Caco-2 (cell line): ENCODE measurements around the gene CNIH2. TPM values are rescaled to one million over a fixed set of nuclear protein-coding genes. Genes with fewer than 3 reads are reported as not detected.

Experiments used
- BruUV-seq: library from RNA; stranded (reverse); fragments of 400-500 nt; replicated peaks from 2 replicates; lab custom pipeline; 2021; lab: Mats Ljungman, UMichigan
- CTCF ChIA-PET: fragments of 300-600 bp; sonication (Branson Sonifier 250); formaldehyde crosslinking; loops from one replicate; lab custom pipeline; 2022; ENCODE audit warnings: antibody characterized with exemption; lab: Charles Lee
- POLR2A ChIA-PET: fragments of 300-600 bp; sonication (Branson Sonifier 250); formaldehyde crosslinking; loops from one replicate; lab custom pipeline; 2022; ENCODE audit warnings: antibody characterized with exemption; lab: Charles Lee
- DNase-seq, 2 experiments: peaks; one replicate each; pipeline versions ENCODE4 v3.0.0 to v3.0.0-alpha.2; 2020 to 2022
- H3K27me3 ChIP-seq: replicated peaks from 2 replicates; pipeline ENCODE4 v1.6.0; 2011; ENCODE audit warnings: low read length; ENCODE audit not compliant: control insufficient read depth, insufficient read depth
- H3K36me3 ChIP-seq: 2 replicates; pipeline ENCODE4 v1.5.1; 2011; ENCODE audit warnings: low read length; ENCODE audit not compliant: control insufficient read depth, insufficient read depth
- H3K4me1 ChIP-seq: fragments of 250-450 bp; sonication (Bioruptor Pico); 2 replicates; pipeline ENCODE4 v1.5.1; 2020; ENCODE audit warnings: mild to moderate bottlenecking
- H3K4me3 ChIP-seq: 2 replicates; pipeline ENCODE4 v1.5.1; 2011; ENCODE audit warnings: low read depth, mild to moderate bottlenecking, control low read depth, low read length
- H3K9me3 ChIP-seq: fragments of 250-450 bp; sonication (Bioruptor Pico); 2 replicates; pipeline ENCODE4 v1.5.1; 2020; ENCODE audit warnings: mild to moderate bottlenecking, moderate library complexity
- H3K27ac Mint-ChIP-seq: one replicate; pipeline ENCODE4 v1.8.0; 2022; ENCODE audit warnings: mixed read lengths; ENCODE audit not compliant: unreplicated experiment
- H3K27me3 Mint-ChIP-seq: one replicate; pipeline ENCODE4 v1.8.0; 2022; ENCODE audit warnings: mixed read lengths; ENCODE audit not compliant: insufficient read depth, unreplicated experiment
- H3K36me3 Mint-ChIP-seq: one replicate; pipeline ENCODE4 v1.8.0; 2022; ENCODE audit warnings: mild to moderate bottlenecking, mixed read lengths; ENCODE audit not compliant: insufficient read depth, unreplicated experiment
- H3K4me1 Mint-ChIP-seq: one replicate; pipeline ENCODE4 v1.8.0; 2022; ENCODE audit warnings: low read depth, mixed read lengths; ENCODE audit not compliant: unreplicated experiment
- H3K4me3 Mint-ChIP-seq: one replicate; pipeline ENCODE4 v1.8.0; 2022; ENCODE audit warnings: mild to moderate bottlenecking, moderate library complexity, mixed read lengths; ENCODE audit not compliant: unreplicated experiment
- H3K9me3 Mint-ChIP-seq: one replicate; pipeline ENCODE4 v1.8.0; 2022; ENCODE audit warnings: mixed read lengths; ENCODE audit not compliant: unreplicated experiment
- CTCF ChIP-seq, 2 experiments: fragments of 200-600 bp in 1 of 2; IDR thresholded peaks; 1 replicate in 1 of 2; 2 replicates in 1 of 2; pipeline versions ENCODE4 v1.5.1 to v1.8.0; 2011 to 2022; ENCODE audit warnings: antibody characterized with exemption in 1 of 2, control low read depth in 1 of 2, inconsistent platforms in 1 of 2, low read depth in 1 of 2, low read length in 1 of 2, mild to moderate bottlenecking in 1 of 2, moderate library complexity in 1 of 2; ENCODE audit not compliant: insufficient read depth in 1 of 2, severe bottlenecking in 1 of 2, unreplicated experiment in 1 of 2
- intact Hi-C: fragments of 100-400 bp; cut with micrococcal nuclease; formaldehyde crosslinking; loops from one replicate; pipeline ENCODE4 v1.10.0; 2022; ENCODE audit not compliant: unreplicated experiment
- total RNA-seq: library from RNA; stranded (reverse); gene quantifications from 2 replicates; pipeline ENCODE4 v1.2.3, GENCODE V29; 2022

Gene CNIH2
- total RNA-seq, 1 experiment from 2014 or later: 6.1 TPM

DNA sequence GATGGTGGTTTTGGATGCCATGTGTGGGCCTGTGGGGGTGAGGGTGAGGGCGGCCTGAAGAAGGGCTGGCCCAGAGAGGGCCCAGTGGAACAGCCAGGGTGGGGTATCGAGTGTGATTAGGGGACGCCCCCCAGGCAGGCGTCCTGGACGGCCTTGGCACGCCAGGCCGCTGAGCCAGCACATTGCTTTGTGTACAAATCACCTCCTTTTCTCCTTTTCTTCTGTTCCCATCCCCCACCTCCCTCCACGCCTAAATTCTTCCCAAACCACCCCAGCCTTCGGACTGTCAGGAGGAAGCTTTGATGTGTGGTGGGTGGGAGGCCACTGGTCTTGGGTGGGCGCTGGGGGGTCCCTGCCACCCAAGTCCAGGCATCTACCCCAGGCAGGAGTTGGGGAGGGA is 46.7 kb downstream of the CNIH2 start:
- CTCF ChIA-PET: interaction anchor here (0.7 to 1.9 kb wide), 2 partner anchors 12 kb away, joined by 4 to 6 read pairs; partner anchors contain the start of gene RIN1

GRCh38 chr11:66325263-66325671 is 47.3 kb downstream of the CNIH2 start:
- H3K9me3 Mint-ChIP-seq: no peaks in the 10 kb centered on the region
- Histone ChIP-seq H3K27me3 (no peaks in the 10 kb centered on the region), H3K9me3 (0 out of 2 replicates have a peak, but pooled peaks cover 5% of the 10 kb centered on the region), H3K4me3 (no peak overlapping the region), H3K36me3 (no peaks in the 10 kb centered on the region), H3K4me1 (peaks cover 46% of the 10 kb centered on the region)
- intact Hi-C loops: no loop called here
- H3K36me3 Mint-ChIP-seq: no peaks in the 10 kb centered on the region
- H3K4me1 Mint-ChIP-seq: peaks cover 29% of the 10 kb centered on the region
- no peaks in the 10 kb centered on the region for H3K27me3 Mint-ChIP-seq
- ChIA-PET CTCF (interaction anchor here (0.6 to 1.9 kb wide), 2 partner anchors 11 to 926 kb away, joined by 6 to 7 read pairs; partner anchors contain the start of gene RIN1), POLR2A (no interaction called here)
- BruUV-seq: no TSS peak
- no peak overlapping the region for H3K4me3 Mint-ChIP-seq
- H3K27ac Mint-ChIP-seq: no peak overlapping the region
- DNase-seq: no peak
- TF ChIP-seq CTCF (IDR thresholded peaks at IDR 0.05; ENCODE audit: insufficient read depth in 1 of 2, low read depth in 1 of 2, low read length in 1 of 2, severe bottlenecking in 1 of 2, unreplicated experiment in 1 of 2): no peak

More for the DNA sequence above, 46.7 kb downstream of the CNIH2 start:
- BruUV-seq: no TSS peak
- Histone ChIP-seq H3K4me3 (no peak overlapping the region), H3K9me3 (peaks cover 9% of the 10 kb centered on the region; the same call in 1 of the 2 replicates), H3K27me3 (no peaks in the 10 kb centered on the region), H3K36me3 (no peaks in the 10 kb centered on the region), H3K4me1 (peaks cover 46% of the 10 kb centered on the region)
- Mint-ChIP-seq H3K4me1 (peaks cover 29% of the 10 kb centered on the region), H3K4me3 (no peak overlapping the region), H3K36me3 (no peaks in the 10 kb centered on the region), H3K9me3 (peaks cover 3% of the 10 kb centered on the region), H3K27me3 (no peaks in the 10 kb centered on the region), H3K27ac (no peak overlapping the region)
- POLR2A ChIA-PET: no interaction called here
- no peak for TF ChIP-seq CTCF (IDR thresholded peaks at IDR 0.05; ENCODE audit: insufficient read depth in 1 of 2, low read depth in 1 of 2, low read length in 1 of 2, severe bottlenecking in 1 of 2, unreplicated experiment in 1 of 2)
- intact Hi-C loops: no loop called here
- DNase-seq: no peak

- no peak for DNase-seq
- no TSS peak for BruUV-seq
- no peak overlapping the region for H3K27ac Mint-ChIP-seq
These were observed 48.5 kb downstream of the CNIH2 start for GRCh38 chr11:66326261-66327111.

More at GRCh38 chr11:66326261-66327111, 48.5 kb downstream of the CNIH2 start:
- H3K36me3 Mint-ChIP-seq: no peaks in the 10 kb centered on the region
- peaks cover 29% of the 10 kb centered on the region for H3K4me1 Mint-ChIP-seq
- Histone ChIP-seq H3K4me3 (no peak overlapping the region), H3K9me3 (0 out of 2 replicates have a peak, but pooled peaks cover 4% of the 10 kb centered on the region), H3K36me3 (no peaks in the 10 kb centered on the region), H3K4me1 (peaks cover 46% of the 10 kb centered on the region), H3K27me3 (no peaks in the 10 kb centered on the region)
- TF ChIP-seq CTCF (IDR thresholded peaks at IDR 0.05; ENCODE audit: insufficient read depth in 1 of 2, low read depth in 1 of 2, low read length in 1 of 2, severe bottlenecking in 1 of 2, unreplicated experiment in 1 of 2): no peak
- intact Hi-C loops: no loop called here
- H3K27me3 Mint-ChIP-seq: no peaks in the 10 kb centered on the region
- H3K9me3 Mint-ChIP-seq: no peaks in the 10 kb centered on the region
- CTCF ChIA-PET: interaction anchor here (0.8 to 1.6 kb wide), 4 partner anchors 9 to 104 kb away, joined by 5 to 13 read pairs (median 8); partner anchors contain the start of gene RIN1
- H3K4me3 Mint-ChIP-seq: no peak overlapping the region
- POLR2A ChIA-PET: interaction anchor here (0.6 kb wide), 1 partner anchor 184 kb away, joined by 3 read pairs; no protein-coding TSS in a partner anchor
